GM23338 (cell line): ENCODE results near the gene CTAG2. TPM values are rescaled to one million over a fixed set of nuclear protein-coding genes. Genes with fewer than 3 reads are reported as not detected.

Source experiments
- ATAC-seq: fragments of 200-7000 bp; cut with Tn5 transposase; 3 replicates; pipeline ENCODE4 v1.9.1; 2020
- DNase-seq: peaks from one replicate; pipeline ENCODE4 v3.0.0-alpha.2; 2015; ENCODE audit warnings: low spot score
- H2AFZ ChIP-seq: fragments of 200-600 bp; sonication (generic); 2 replicates; pipeline ENCODE4 v1.8.0; 2016; ENCODE audit warnings: antibody characterized with exemption, mild to moderate bottlenecking, moderate library complexity
- H3F3A ChIP-seq: fragments of 200-600 bp; sonication (generic); replicated peaks from 2 replicates; pipeline ENCODE4 v1.8.0; 2017; ENCODE audit warnings: antibody characterized with exemption, mixed run types, low read depth
- H3K27ac ChIP-seq: fragments of 200-600 bp; sonication (generic); 2 replicates; pipeline ENCODE4 v1.6.1; 2016; ENCODE audit warnings: low read depth
- H3K27me3 ChIP-seq: fragments of 200-600 bp; sonication (generic); 2 replicates; pipeline ENCODE4 v1.8.0; 2016; ENCODE audit warnings: mild to moderate bottlenecking, mixed run types, moderate library complexity; ENCODE audit not compliant: insufficient read depth
- H3K36me3 ChIP-seq: fragments of 200-600 bp; sonication (generic); 2 replicates; pipeline ENCODE4 v1.8.0; 2016; ENCODE audit warnings: mild to moderate bottlenecking; ENCODE audit not compliant: insufficient read depth
- H3K4me1 ChIP-seq: fragments of 200-600 bp; sonication (generic); 2 replicates; pipeline ENCODE4 v1.8.0; 2016; ENCODE audit warnings: mild to moderate bottlenecking, moderate library complexity; ENCODE audit not compliant: insufficient read depth
- H3K4me2 ChIP-seq: fragments of 200-600 bp; sonication (generic); 2 replicates; pipeline ENCODE4 v1.7.1; 2017; ENCODE audit warnings: mixed run types
- H3K4me3 ChIP-seq: fragments of 200-600 bp; sonication (generic); 2 replicates; pipeline ENCODE4 v1.6.1; 2016; ENCODE audit warnings: mixed run types
- H3K79me2 ChIP-seq: fragments of 200-600 bp; sonication (generic); replicated peaks from 2 replicates; pipeline ENCODE4 v1.8.0; 2017; ENCODE audit warnings: mild to moderate bottlenecking; ENCODE audit not compliant: insufficient read depth
- H3K9me2 ChIP-seq: fragments of 200-600 bp; sonication (generic); 2 replicates; pipeline ENCODE4 v1.8.0; 2017; ENCODE audit not compliant: insufficient read depth
- H4K20me1 ChIP-seq: fragments of 200-600 bp; sonication (generic); replicated peaks from 2 replicates; pipeline ENCODE4 v1.8.0; 2017; ENCODE audit warnings: mild to moderate bottlenecking; ENCODE audit not compliant: insufficient read depth
- H3K27ac Mint-ChIP-seq: 2 replicates; pipeline ENCODE4 v1.8.0; 2020; ENCODE audit warnings: inconsistent platforms, mild to moderate bottlenecking, moderate library complexity, mixed read lengths
- H3K27me3 Mint-ChIP-seq: 3 replicates; pipeline ENCODE4 v1.8.0; 2022; ENCODE audit warnings: low read depth, mild to moderate bottlenecking, moderate library complexity, mixed read lengths, inconsistent platforms; ENCODE audit not compliant: insufficient read depth, poor library complexity
- H3K36me3 Mint-ChIP-seq: 3 replicates; pipeline ENCODE4 v1.8.0; 2021; ENCODE audit warnings: low read depth, mild to moderate bottlenecking, inconsistent platforms, moderate library complexity, mixed read lengths
- H3K4me1 Mint-ChIP-seq: 3 replicates; pipeline ENCODE4 v1.8.0; 2020; ENCODE audit warnings: mild to moderate bottlenecking, inconsistent platforms, mixed read lengths
- H3K4me3 Mint-ChIP-seq: 3 replicates; pipeline ENCODE4 v1.8.0; 2021; ENCODE audit warnings: moderate library complexity, mild to moderate bottlenecking, inconsistent platforms, mixed read lengths
- H3K9me3 Mint-ChIP-seq: 3 replicates; pipeline ENCODE4 v1.8.0; 2020; ENCODE audit warnings: moderate library complexity, mild to moderate bottlenecking, inconsistent platforms, mixed read lengths
- CREB1 ChIP-seq: fragments of 250-450 bp; sonication (Bioruptor Pico); IDR thresholded peaks from 2 replicates; pipeline ENCODE4 v1.5.0; 2020; ENCODE audit warnings: low read depth, mild to moderate bottlenecking, moderate library complexity
- CTCF ChIP-seq, 2 experiments: fragments of 200-600 bp in 1 of 2; sonication (generic) in 1 of 2; conservative IDR thresholded peaks; 2 replicates each; pipeline versions ENCODE4 v1.5.1 to v1.6.1; 2016 to 2017; ENCODE audit warnings: antibody characterized with exemption in 2 of 2, low read depth in 2 of 2, mild to moderate bottlenecking in 2 of 2, moderate library complexity in 1 of 2
- EZH2 ChIP-seq: fragments of 200-600 bp; sonication (generic); IDR thresholded peaks from one replicate; pipeline ENCODE4 v1.8.0; 2017; ENCODE audit warnings: antibody characterized with exemption, mild to moderate bottlenecking, low read depth; ENCODE audit not compliant: unreplicated experiment
- EZH2phosphoT487 ChIP-seq: fragments of 200-600 bp; sonication (generic); IDR thresholded peaks from one replicate; pipeline ENCODE4 v1.8.1; 2018; ENCODE audit warnings: antibody characterized with exemption; ENCODE audit not compliant: unreplicated experiment
- JUNB ChIP-seq: IDR thresholded peaks from one replicate; pipeline ENCODE4 v1.6.1; 2016; ENCODE audit warnings: antibody characterized with exemption; ENCODE audit not compliant: unreplicated experiment
- NANOG ChIP-seq: IDR thresholded peaks from 2 replicates; pipeline ENCODE4 v1.6.1; 2016; ENCODE audit warnings: antibody characterized with exemption, borderline replicate concordance
- POLR2AphosphoS5 ChIP-seq: IDR thresholded peaks from 2 replicates; pipeline ENCODE4 v1.6.1; 2016; ENCODE audit warnings: antibody characterized with exemption, low read depth
- REST ChIP-seq: IDR thresholded peaks from one replicate; pipeline ENCODE4 v1.6.1; 2018; ENCODE audit warnings: antibody characterized with exemption; ENCODE audit not compliant: unreplicated experiment
- STAT1 ChIP-seq: IDR thresholded peaks from one replicate; pipeline ENCODE4 v1.6.1; 2016; ENCODE audit warnings: antibody characterized with exemption; ENCODE audit not compliant: unreplicated experiment
- ZNF114 ChIP-seq: fragments of 250-450 bp; sonication (Bioruptor Pico); IDR thresholded peaks from 2 replicates; pipeline ENCODE4 v1.5.0; 2020; ENCODE audit warnings: mild to moderate bottlenecking, moderate library complexity
- polyA plus RNA-seq: library from polyadenylated mRNA; unstranded; fragments of >200 nt; fragmentation: Nextera tagmentation; extraction: Ambion mirVana; gene quantifications from 2 replicates; pipeline ENCODE4 v1.2.1, GENCODE V29; 2016
- total RNA-seq: library from RNA; depleted of rRNA; stranded (reverse); fragments of >200 nt; shearing (Covaris generic); gene quantifications from 2 replicates; pipeline ENCODE4 v1.2.3, GENCODE V29; 2014
- TF ChIP-seq, protein P1 (sequence below): IDR thresholded peaks from 2 replicates; pipeline ENCODE4 v1.6.1; 2016; ENCODE audit warnings: antibody characterized with exemption

CTAG2 gene
- total and polyA plus RNA-seq, 2 experiments from 2014 or later = 0.87 TPM; not detected in 1

GRCh38 chrX:154654372-154654771, 993 bp upstream of the CTAG2 start:
- no peak overlapping the region for H3K27ac Mint-ChIP-seq
- Histone ChIP-seq H3K9me2 (no peaks in the 10 kb centered on the region), H3F3A (no peaks in the 10 kb centered on the region), H3K27me3 (no peaks in the 10 kb centered on the region), H3K79me2 (no peaks in the 10 kb centered on the region), H3K36me3 (no peaks in the 10 kb centered on the region), H2AFZ (no peak overlapping the region), H3K4me1 (no peaks in the 10 kb centered on the region), H3K4me2 (no peak overlapping the region), H3K4me3 (no peak overlapping the region), H3K27ac (no peak overlapping the region), H4K20me1 (no peaks in the 10 kb centered on the region)
- H3K4me3 Mint-ChIP-seq = no peak overlapping the region
- no peak for ATAC-seq
- H3K36me3 Mint-ChIP-seq = no peaks in the 10 kb centered on the region
- no peaks in the 10 kb centered on the region for H3K9me3 Mint-ChIP-seq
- H3K27me3 Mint-ChIP-seq = peaks cover 3% of the 10 kb centered on the region
- no peak for DNase-seq
- no peaks in the 10 kb centered on the region for H3K4me1 Mint-ChIP-seq
- TF ChIP-seq CREB1 (CRISPR knock-in tag) = no peak
- no peak for TF ChIP-seq EZH2phosphoT487
- no peak for TF ChIP-seq CTCF (conservative IDR thresholded peaks at IDR 0.05; ENCODE audit: low read depth in 2 of 2)
- no peak for TF ChIP-seq EZH2
- TF ChIP-seq JUNB = no peak
- no peak for TF ChIP-seq NANOG

- no peak overlapping the region for H2AFZ ChIP-seq
- H3K4me1 ChIP-seq = no peaks in the 10 kb centered on the region
- Mint-ChIP-seq H3K36me3 (no peaks in the 10 kb centered on the region), H3K27ac (no peak overlapping the region), H3K27me3 (peaks cover 6% of the 10 kb centered on the region), H3K4me3 (no peak overlapping the region), H3K9me3 (no peaks in the 10 kb centered on the region), H3K4me1 (no peaks in the 10 kb centered on the region)
- H3F3A ChIP-seq = no peaks in the 10 kb centered on the region
- no peaks in the 10 kb centered on the region for H4K20me1 ChIP-seq
- ATAC-seq = no peak
- no peak overlapping the region for H3K4me2 ChIP-seq
- H3K27me3 ChIP-seq = no peaks in the 10 kb centered on the region
- H3K36me3 ChIP-seq = no peaks in the 10 kb centered on the region
- DNase-seq = no peak
- no peak overlapping the region for H3K27ac ChIP-seq
- H3K4me3 ChIP-seq = no peak overlapping the region
- no peaks in the 10 kb centered on the region for H3K79me2 ChIP-seq
- H3K9me2 ChIP-seq = no peaks in the 10 kb centered on the region
- TF ChIP-seq STAT1 = no peak
- no peak for TF ChIP-seq CREB1 (CRISPR knock-in tag)
- TF ChIP-seq CTCF (conservative IDR thresholded peaks at IDR 0.05; ENCODE audit: low read depth in 2 of 2) = no peak
- no peak for TF ChIP-seq POLR2AphosphoS5
- TF ChIP-seq ZNF114 = no peak
- TF ChIP-seq JUNB = no peak
- no peak for TF ChIP-seq NANOG
- no peak for TF ChIP-seq EZH2phosphoT487
- TF ChIP-seq, protein P1, sequence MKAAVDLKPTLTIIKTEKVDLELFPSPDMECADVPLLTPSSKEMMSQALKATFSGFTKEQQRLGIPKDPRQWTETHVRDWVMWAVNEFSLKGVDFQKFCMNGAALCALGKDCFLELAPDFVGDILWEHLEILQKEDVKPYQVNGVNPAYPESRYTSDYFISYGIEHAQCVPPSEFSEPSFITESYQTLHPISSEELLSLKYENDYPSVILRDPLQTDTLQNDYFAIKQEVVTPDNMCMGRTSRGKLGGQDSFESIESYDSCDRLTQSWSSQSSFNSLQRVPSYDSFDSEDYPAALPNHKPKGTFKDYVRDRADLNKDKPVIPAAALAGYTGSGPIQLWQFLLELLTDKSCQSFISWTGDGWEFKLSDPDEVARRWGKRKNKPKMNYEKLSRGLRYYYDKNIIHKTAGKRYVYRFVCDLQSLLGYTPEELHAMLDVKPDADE = no peak
- no peak for TF ChIP-seq EZH2
- TF ChIP-seq REST = no peak
Observed at GRCh38 chrX:154653048-154653401, 354 bp downstream of the CTAG2 start.
